Thymus (tissue), 11 donors: Measurements from ENCODE around the gene C10orf71. TPM values are rescaled to one million over a fixed set of nuclear protein-coding genes. Genes with fewer than 3 reads are reported as not detected.

ENCODE experiments used
- DNase-seq, 9 donors: peaks; one replicate each; pipeline ENCODE4 v3.0.0-alpha.2; 2013; ENCODE audit warnings: low spot score in 9 of 9, low read depth in 6 of 9, missing footprints in 1 of 9
- H3K27ac ChIP-seq, 2 donors: one replicate each; pipeline ENCODE4 v1.5.1; 2013; ENCODE audit warnings: control low read depth in 1 of 2, low read depth in 1 of 2, low read length in 1 of 2, mild to moderate bottlenecking in 1 of 2, moderate library complexity in 1 of 2
- H3K27me3 ChIP-seq, 2 donors: one replicate each; pipeline ENCODE4 v1.5.1; 2013; ENCODE audit warnings: low read length in 1 of 2; ENCODE audit not compliant: control insufficient read depth in 2 of 2, insufficient read depth in 1 of 2
- H3K36me3 ChIP-seq, 2 donors: one replicate each; pipeline ENCODE4 v1.5.1; 2013; ENCODE audit warnings: low read length in 1 of 2, mild to moderate bottlenecking in 1 of 2, moderate library complexity in 1 of 2; ENCODE audit not compliant: control insufficient read depth in 2 of 2, insufficient read depth in 2 of 2
- H3K4me1 ChIP-seq, 2 donors: one replicate each; pipeline ENCODE4 v1.5.1; 2013; ENCODE audit warnings: low read length in 2 of 2; ENCODE audit not compliant: control insufficient read depth in 2 of 2, insufficient read depth in 2 of 2
- H3K4me3 ChIP-seq, 2 donors: one replicate each; pipeline ENCODE4 v1.5.1; 2013; ENCODE audit warnings: low read length in 2 of 2, control low read depth in 1 of 2, mild to moderate bottlenecking in 1 of 2
- H3K9me3 ChIP-seq, 2 donors: one replicate each; pipeline ENCODE4 v1.5.1; 2013; ENCODE audit warnings: low read length in 1 of 2, mild to moderate bottlenecking in 1 of 2; ENCODE audit not compliant: control insufficient read depth in 2 of 2, insufficient read depth in 1 of 2
- WGBS: extraction: QIAGEN DNeasy Blood & Tissue Kit; methylation state at CpG from one replicate; pipeline ENCODE4 v1.1.7; 2013; 5-methylcytosine and 5-hydroxymethylcytosine counted together
- polyA plus RNA-seq: library from polyadenylated mRNA; stranded (reverse); fragments of 200-250 nt; gene quantifications from one replicate; pipeline ENCODE4 v1.2.3, GENCODE V29; 2013
- total RNA-seq: library from RNA; stranded (reverse); fragments of 120-200 nt; gene quantifications from one replicate; pipeline ENCODE4 v1.2.4, GENCODE V29; 2013
- donor health status: healthy.

C10orf71 gene
- total and polyA plus RNA-seq, 2 donors = 0.02 to 0.05 TPM

GRCh38 chr10:49279015-49279880 lies 19.7 kb upstream of the C10orf71 start:
- H3K9me3 ChIP-seq = no peaks in the 10 kb centered on the region
- H3K27me3 ChIP-seq = no peaks in the 10 kb centered on the region
- H3K4me3 ChIP-seq = no peak overlapping the region
- no peak overlapping the region for H3K27ac ChIP-seq
- WGBS = 91% methylated on average over 7 of the region's 7 CpGs
- H3K4me1 ChIP-seq = no peaks in the 10 kb centered on the region
- DNase-seq = no peak
- no peaks in the 10 kb centered on the region for H3K36me3 ChIP-seq

DNA sequence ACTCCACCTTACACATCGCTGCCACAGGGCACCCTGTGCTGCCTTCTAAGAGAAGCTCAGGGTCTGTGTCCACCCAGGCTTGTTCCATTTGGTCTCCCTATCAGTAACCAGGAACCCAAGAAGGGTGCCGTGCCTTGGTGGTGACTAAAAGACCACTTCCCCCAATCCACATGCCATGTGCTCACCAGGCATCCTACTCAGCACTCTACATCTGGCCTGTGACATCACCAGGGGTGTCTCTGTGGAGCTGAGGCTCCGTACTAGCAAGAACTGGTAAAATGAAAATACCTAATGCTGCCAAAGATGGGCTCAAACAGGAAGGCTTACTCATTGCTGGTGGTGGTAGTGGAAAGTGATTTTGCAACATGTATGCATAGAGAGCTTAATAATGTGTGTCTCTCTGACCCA lies 19.0 kb upstream of the C10orf71 start:
- WGBS = 50% methylated on average over 3 of the region's 3 CpGs
- Histone ChIP-seq H3K9me3 (no peaks in the 10 kb centered on the region), H3K27me3 (no peaks in the 10 kb centered on the region), H3K27ac (no peak overlapping the region), H3K36me3 (no peaks in the 10 kb centered on the region), H3K4me3 (no peak overlapping the region), H3K4me1 (no peaks in the 10 kb centered on the region)
- no peak for DNase-seq

- 92% methylated on average over 13 of the region's 13 CpGs for WGBS
- H3K9me3 ChIP-seq = no peaks in the 10 kb centered on the region
- no peak for DNase-seq
- no peak overlapping the region for H3K27ac ChIP-seq
- H3K4me3 ChIP-seq = no peak overlapping the region
- H3K36me3 ChIP-seq = no peaks in the 10 kb centered on the region
- H3K27me3 ChIP-seq = no peaks in the 10 kb centered on the region
- no peaks in the 10 kb centered on the region for H3K4me1 ChIP-seq
Observed at GRCh38 chr10:49281461-49281860, 17.5 kb upstream of the C10orf71 start.

DNA sequence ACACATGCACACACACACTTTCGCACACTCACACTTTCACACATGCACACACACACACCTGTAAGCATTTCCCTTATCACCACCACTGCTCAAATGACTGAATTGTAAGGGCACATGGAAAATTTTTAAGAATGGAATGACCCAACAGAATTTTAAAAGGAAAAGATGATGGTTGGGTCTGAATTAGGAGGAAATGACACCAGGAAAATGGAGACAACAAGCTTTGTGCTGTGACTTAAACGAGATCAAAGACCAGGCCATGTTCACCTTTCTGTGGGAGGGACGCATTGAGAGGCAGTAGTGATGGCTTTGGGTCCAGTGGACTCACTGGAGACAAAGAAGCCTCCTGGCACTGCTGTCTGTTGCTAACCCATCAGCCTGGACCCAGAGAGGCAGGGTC lies 16.7 kb upstream of the C10orf71 start:
- Histone ChIP-seq H3K27ac (no peak overlapping the region), H3K9me3 (no peaks in the 10 kb centered on the region), H3K4me1 (no peaks in the 10 kb centered on the region), H3K27me3 (no peaks in the 10 kb centered on the region), H3K4me3 (no peak overlapping the region), H3K36me3 (no peaks in the 10 kb centered on the region)
- DNase-seq = no peak
- WGBS = 94% methylated on average over 3 of the region's 3 CpGs

DNA sequence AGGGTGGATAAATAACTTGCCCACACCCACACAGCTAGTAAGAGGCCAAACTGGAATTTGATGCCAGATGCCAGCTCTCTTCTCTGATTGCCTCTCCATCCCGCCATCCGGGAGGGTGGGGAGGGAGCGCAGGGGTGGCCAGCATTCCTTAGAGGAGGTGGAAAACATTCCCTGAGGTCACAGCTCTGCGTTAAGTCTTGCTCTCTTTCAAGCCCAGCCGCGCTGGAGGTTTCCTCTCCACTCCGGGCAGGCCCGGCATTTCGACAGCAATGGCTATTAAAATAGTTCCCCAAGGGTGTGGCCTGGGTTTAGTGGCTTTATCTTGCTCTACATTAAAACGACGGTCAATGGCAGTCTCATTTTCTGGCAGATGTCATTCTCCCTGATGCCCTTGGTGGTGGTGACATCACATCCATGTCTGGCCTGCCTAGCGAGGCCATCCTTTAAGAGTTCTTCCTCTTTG lies 16.1 kb upstream of the C10orf71 start:
- Histone ChIP-seq H3K27ac (no peak overlapping the region), H3K27me3 (no peaks in the 10 kb centered on the region), H3K36me3 (no peaks in the 10 kb centered on the region), H3K4me3 (no peak overlapping the region), H3K4me1 (no peaks in the 10 kb centered on the region), H3K9me3 (no peaks in the 10 kb centered on the region)
- no peak for DNase-seq
- WGBS = 91% methylated on average over 12 of the region's 12 CpGs

DNA sequence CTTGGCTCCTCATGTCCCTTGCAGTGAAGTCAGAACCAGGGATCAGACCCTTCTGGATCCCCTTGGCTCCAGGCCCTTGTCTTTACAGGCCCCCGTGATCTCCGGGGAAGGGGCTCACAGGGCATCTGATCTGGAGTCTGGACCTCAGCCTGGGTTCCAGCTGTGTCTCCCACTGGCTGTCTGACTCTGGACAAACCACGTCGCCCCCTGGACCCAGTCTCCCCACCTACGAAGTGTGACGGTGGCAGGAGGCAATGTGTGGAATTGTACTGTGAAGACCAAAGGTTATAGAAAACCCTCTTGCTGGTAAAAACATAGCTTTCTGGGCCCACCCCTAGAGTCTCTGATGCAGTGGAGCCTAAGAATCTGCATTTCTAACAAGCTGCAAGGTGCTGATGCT lies 15.5 kb upstream of the C10orf71 start:
- H3K9me3 ChIP-seq = no peaks in the 10 kb centered on the region
- WGBS = 98% methylated on average over 6 of the region's 6 CpGs
- no peaks in the 10 kb centered on the region for H3K4me1 ChIP-seq
- no peaks in the 10 kb centered on the region for H3K36me3 ChIP-seq
- DNase-seq = no peak
- H3K27me3 ChIP-seq = no peaks in the 10 kb centered on the region
- H3K27ac ChIP-seq = no peak overlapping the region
- H3K4me3 ChIP-seq = no peak overlapping the region

DNA sequence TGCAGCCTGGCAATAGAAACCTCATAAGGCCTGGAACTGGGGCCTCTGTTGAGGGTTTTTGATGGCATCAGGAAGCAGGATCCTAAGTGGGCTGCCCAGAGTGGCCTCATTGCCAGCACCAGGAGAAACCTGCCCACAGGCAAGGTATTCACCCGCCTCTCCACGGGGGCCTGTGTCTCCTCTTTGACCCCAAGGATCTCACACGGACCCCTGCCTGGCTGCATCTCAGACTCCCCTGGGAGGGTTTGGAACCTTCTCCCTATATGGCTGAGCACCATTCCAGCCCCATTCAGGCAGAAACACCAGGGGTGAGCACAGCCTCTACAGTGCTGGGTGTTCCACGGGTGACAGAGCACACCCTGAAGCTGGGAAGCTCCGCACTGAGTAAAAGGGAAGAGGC lies 14.6 kb upstream of the C10orf71 start:
- Histone ChIP-seq H3K4me3 (no peak overlapping the region), H3K27me3 (no peaks in the 10 kb centered on the region), H3K36me3 (no peaks in the 10 kb centered on the region), H3K4me1 (no peaks in the 10 kb centered on the region), H3K27ac (no peak overlapping the region), H3K9me3 (no peaks in the 10 kb centered on the region)
- 100% methylated on average over 5 of the region's 5 CpGs for WGBS
- no peak for DNase-seq

DNA sequence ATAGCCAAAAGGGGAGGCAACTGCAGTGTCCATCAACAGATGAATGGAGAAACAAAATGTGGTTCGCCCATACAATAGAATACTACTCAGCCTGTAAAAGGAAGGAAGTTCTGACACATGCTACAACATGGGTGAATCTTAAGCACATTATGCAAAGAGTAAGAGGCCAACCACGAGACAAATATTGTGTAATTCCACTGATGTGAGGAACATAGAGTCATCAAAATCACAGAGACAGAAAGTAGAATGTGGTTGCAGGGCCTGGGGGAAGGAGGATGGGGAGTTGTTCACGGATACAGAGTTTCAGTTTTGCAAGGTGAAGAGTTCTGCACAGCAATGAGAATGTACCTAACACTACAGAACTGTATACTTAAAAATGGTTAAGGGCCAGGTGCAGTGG lies 13.7 kb upstream of the C10orf71 start:
- no peak for DNase-seq
- no peaks in the 10 kb centered on the region for H3K27me3 ChIP-seq
- WGBS = 81% methylated on average over 3 of the region's 3 CpGs
- H3K9me3 ChIP-seq = no peaks in the 10 kb centered on the region
- no peaks in the 10 kb centered on the region for H3K4me1 ChIP-seq
- no peak overlapping the region for H3K27ac ChIP-seq
- H3K4me3 ChIP-seq = no peak overlapping the region
- no peaks in the 10 kb centered on the region for H3K36me3 ChIP-seq

DNA sequence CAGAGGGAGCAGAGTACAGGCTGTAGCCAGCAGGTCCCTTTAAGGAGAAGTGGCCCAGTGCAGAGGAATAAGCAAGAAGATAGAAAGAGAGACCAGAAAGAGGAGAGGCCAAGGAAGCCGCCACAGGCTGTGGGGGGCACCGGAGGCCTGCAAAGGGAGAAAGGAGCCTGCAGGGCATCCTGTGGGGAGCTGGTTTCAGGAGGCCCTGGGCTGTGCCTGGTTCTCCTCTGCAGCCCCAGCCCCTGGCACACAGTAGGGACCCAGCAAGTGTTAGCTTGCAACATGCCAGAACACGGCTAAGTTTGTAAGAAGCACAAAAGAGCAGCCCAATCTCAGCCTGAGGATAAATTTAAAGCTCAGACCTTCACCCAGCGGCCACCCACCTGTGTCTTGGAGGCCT lies 12.3 kb upstream of the C10orf71 start:
- Histone ChIP-seq H3K27me3 (no peaks in the 10 kb centered on the region), H3K4me1 (no peaks in the 10 kb centered on the region), H3K9me3 (no peaks in the 10 kb centered on the region), H3K36me3 (no peaks in the 10 kb centered on the region), H3K27ac (no peak overlapping the region), H3K4me3 (no peak overlapping the region)
- DNase-seq = no peak
- 74% methylated on average over 4 of the region's 4 CpGs for WGBS
